HCT116 (cell line): ENCODE data around the gene PLEKHA6. TPM values are rescaled to one million over a fixed set of nuclear protein-coding genes. Genes with fewer than 3 reads are reported as not detected.

ENCODE experiments used
- ATAC-seq: fragments of 200-7000 bp; cut with Tn5 transposase; 2 replicates; pipeline ENCODE4 v1.9.1; 2020; ENCODE audit warnings: mild to moderate bottlenecking, moderate library complexity
- BruUV-seq: library from RNA; stranded (reverse); fragments of 400-500 nt; replicated peaks from 2 replicates; lab custom pipeline; 2021; lab: Mats Ljungman, UMichigan
- CTCF ChIA-PET: fragments of 300-600 bp; sonication (Branson Sonifier 250); formaldehyde crosslinking; loops from one replicate; lab custom pipeline; 2021; ENCODE audit warnings: antibody characterized with exemption; lab: Charles Lee
- POLR2A ChIA-PET: fragments of 300-600, 350-600 bp; sonication (Branson Sonifier 250); formaldehyde crosslinking; loops from one replicate; lab custom pipeline; 2021; ENCODE audit warnings: antibody characterized with exemption; lab: Charles Lee
- RAD21 ChIA-PET, 2 experiments: fragments of 300-600 bp; sonication (Branson Sonifier 250); formaldehyde crosslinking; loops; one replicate each; lab custom pipeline; 2023; ENCODE audit warnings: low total read pairs in 2 of 2; ENCODE audit not compliant: uncharacterized antibody in 2 of 2, unreplicated experiment in 2 of 2, low non-redundant PET in 1 of 2; lab: Charles Lee
- DNase-seq: peaks from one replicate; pipeline ENCODE4 v3.0.0-alpha.2; 2010; ENCODE audit warnings: low read depth, low spot score
- H2AFZ ChIP-seq: fragments of 200-600 bp; shearing (Covaris generic), sonication (generic); 2 replicates; pipeline ENCODE4 v1.6.1; 2017; ENCODE audit warnings: low read depth, mixed run types, mixed read lengths, antibody characterized with exemption, low read length; ENCODE audit not compliant: poor library complexity, severe bottlenecking
- H3K27ac ChIP-seq: 2 replicates; pipeline ENCODE4 v1.5.1; 2012; ENCODE audit warnings: low read depth, low read length
- H3K27me3 ChIP-seq: fragments of 200-600 bp; sonication (generic); 2 replicates; pipeline ENCODE4 v1.6.1; 2016; ENCODE audit warnings: mixed run types, low read length, mixed read lengths; ENCODE audit not compliant: insufficient read depth
- H3K36me3 ChIP-seq, 2 experiments: fragments of 200-500 bp in 1 of 2; fragments of 200-600 bp in 1 of 2; sonication (Bioruptor generic) in 1 of 2; sonication (generic) in 1 of 2; 2 replicates each; pipeline versions ENCODE4 v1.5.1 to v1.6.1; 2014 to 2016; ENCODE audit warnings: low read length in 2 of 2, inconsistent platforms in 1 of 2, mixed read lengths in 1 of 2, mixed run types in 1 of 2; ENCODE audit not compliant: insufficient read depth in 2 of 2, control insufficient read depth in 1 of 2
- H3K4me1 ChIP-seq, 2 experiments: fragments of 200-600 bp in 1 of 2; sonication (generic) in 1 of 2; 2 replicates each; pipeline versions ENCODE4 v1.5.1 to v1.6.1; 2012 to 2017; ENCODE audit warnings: low read length in 2 of 2, inconsistent platforms in 1 of 2, mild to moderate bottlenecking in 1 of 2, mixed read lengths in 1 of 2, mixed run types in 1 of 2, moderate library complexity in 1 of 2; ENCODE audit not compliant: insufficient read depth in 2 of 2, control insufficient read depth in 1 of 2
- H3K4me2 ChIP-seq: fragments of 200-600 bp; sonication (generic); 2 replicates; pipeline ENCODE4 v1.6.1; 2017; ENCODE audit warnings: mixed run types, low read length, mixed read lengths
- H3K4me3 ChIP-seq, 2 experiments: fragments of 200-600 bp in 1 of 2; sonication (generic) in 1 of 2; replicated peaks in 1 of 2; 2 replicates each; pipeline ENCODE4 v1.5.1; 2011 to 2016; ENCODE audit warnings: low read length in 2 of 2, control low read depth in 1 of 2, low read depth in 1 of 2, mild to moderate bottlenecking in 1 of 2, mixed read lengths in 1 of 2, mixed run types in 1 of 2
- H3K79me2 ChIP-seq: fragments of 200-600 bp; sonication (generic); 2 replicates; pipeline ENCODE4 v1.6.1; 2017; ENCODE audit warnings: mild to moderate bottlenecking, mixed run types, low read length, moderate library complexity, mixed read lengths; ENCODE audit not compliant: insufficient read depth
- H3K9ac ChIP-seq: fragments of 200-600 bp; sonication (generic); 2 replicates; pipeline ENCODE4 v1.6.1; 2016; ENCODE audit warnings: low read length, mixed read lengths
- H3K9me2 ChIP-seq: fragments of 200-600 bp; sonication (generic), shearing (Covaris generic); 2 replicates; pipeline ENCODE4 v1.6.1; 2017; ENCODE audit warnings: mixed run types, mild to moderate bottlenecking, moderate library complexity; ENCODE audit not compliant: insufficient read depth
- H3K9me3 ChIP-seq, 2 experiments: fragments of 200-500 bp in 1 of 2; fragments of 200-600 bp in 1 of 2; sonication (Bioruptor generic) in 1 of 2; sonication (generic) in 1 of 2; 2 replicates each; pipeline ENCODE4 v1.6.1; 2014 to 2017; ENCODE audit warnings: low read length in 2 of 2, mixed read lengths in 2 of 2, inconsistent platforms in 1 of 2, low read depth in 1 of 2, mild to moderate bottlenecking in 1 of 2, mixed run types in 1 of 2, moderate library complexity in 1 of 2; ENCODE audit not compliant: control insufficient read depth in 1 of 2, insufficient read depth in 1 of 2
- H4K20me1 ChIP-seq: fragments of 200-600 bp; sonication (generic), shearing (Covaris generic); 2 replicates; pipeline ENCODE4 v1.6.1; 2017; ENCODE audit warnings: mixed run types, mild to moderate bottlenecking, moderate library complexity; ENCODE audit not compliant: insufficient read depth
- CBX3 ChIP-seq: IDR thresholded peaks from 2 replicates; pipeline ENCODE4 v1.6.1; 2012; ENCODE audit warnings: low read depth
- CEBPB ChIP-seq: IDR thresholded peaks from 2 replicates; pipeline ENCODE4 v1.6.1; 2012; ENCODE audit warnings: low read depth
- EGR1 ChIP-seq: IDR thresholded peaks from 2 replicates; pipeline ENCODE4 v1.6.1; 2012; ENCODE audit warnings: low read depth
- EZH2 ChIP-seq: fragments of 200-600 bp; sonication (generic); IDR thresholded peaks from 2 replicates; pipeline ENCODE4 v1.6.1; 2017; ENCODE audit warnings: antibody characterized with exemption, mixed run types
- EZH2phosphoT487 ChIP-seq: fragments of 200-600 bp; IDR thresholded peaks from 2 replicates; pipeline ENCODE4 v1.6.1; 2018; ENCODE audit warnings: antibody characterized with exemption, borderline replicate concordance
- JUND ChIP-seq: IDR thresholded peaks from 2 replicates; pipeline ENCODE4 v1.6.1; 2012
- MAX ChIP-seq: IDR thresholded peaks from 2 replicates; pipeline ENCODE4 v1.6.1; 2012
- POLR2AphosphoS5 ChIP-seq: IDR thresholded peaks from 2 replicates; pipeline ENCODE4 v1.6.1; 2011; ENCODE audit warnings: mild to moderate bottlenecking, low read depth, low read length, moderate library complexity
- RAD21 ChIP-seq: IDR thresholded peaks from 2 replicates; pipeline ENCODE4 v1.6.1; 2012; ENCODE audit warnings: low read depth, mild to moderate bottlenecking
- REST ChIP-seq: IDR thresholded peaks from 2 replicates; pipeline ENCODE4 v1.6.1; 2012; ENCODE audit warnings: low read depth
- SIN3A ChIP-seq: IDR thresholded peaks from 2 replicates; pipeline ENCODE4 v1.6.1; 2012; ENCODE audit warnings: low read depth
- SP1 ChIP-seq: IDR thresholded peaks from 2 replicates; pipeline ENCODE4 v1.6.1; 2012; ENCODE audit warnings: low read depth
- SRF ChIP-seq: IDR thresholded peaks from 2 replicates; pipeline ENCODE4 v1.6.1; 2012; ENCODE audit warnings: low read depth
- TCF7L2 ChIP-seq: IDR thresholded peaks from 2 replicates; pipeline ENCODE4 v1.7.0; 2011; ENCODE audit warnings: borderline replicate concordance, inconsistent platforms; ENCODE audit not compliant: insufficient read depth, insufficient read length; ENCODE audit errors: extremely low read depth
- YY1 ChIP-seq: IDR thresholded peaks from 2 replicates; pipeline ENCODE4 v1.6.1; 2011; ENCODE audit warnings: low read length, low read depth, moderate library complexity, mild to moderate bottlenecking; ENCODE audit not compliant: insufficient replicate concordance; ENCODE audit errors: extremely low read depth
- ZNF274 ChIP-seq: fragments of 200-500 bp; sonication (Bioruptor generic); IDR thresholded peaks from 2 replicates; pipeline ENCODE4 v1.6.1; 2014; ENCODE audit warnings: mild to moderate bottlenecking, low read depth, low read length, inconsistent platforms
- intact Hi-C: fragments of 100-400 bp; cut with micrococcal nuclease; formaldehyde crosslinking; loops from 2 replicates; pipeline ENCODE4 v1.10.0; 2022
- total RNA-seq: library from RNA; stranded (reverse); gene quantifications from one replicate; pipeline ENCODE4 v1.2.1, GENCODE V29; 2021; ENCODE audit not compliant: unreplicated experiment
- TF ChIP-seq, protein P1 (sequence below), 3 experiments: fragments of 200-600 bp in 1 of 3; sonication (generic) in 1 of 3; IDR thresholded peaks in 2 of 3; conservative IDR thresholded peaks in 1 of 3; 2 replicates each; pipeline ENCODE4 v1.5.1; 2012 to 2017; ENCODE audit warnings: low read depth in 2 of 3, low read length in 2 of 3, antibody characterized with exemption in 1 of 3, borderline replicate concordance in 1 of 3, control low read depth in 1 of 3, mild to moderate bottlenecking in 1 of 3, mixed read lengths in 1 of 3, mixed run types in 1 of 3, moderate library complexity in 1 of 3; ENCODE audit not compliant: insufficient read depth in 1 of 3
- TF ChIP-seq, protein P2 (sequence below): IDR thresholded peaks from 2 replicates; pipeline ENCODE4 v1.6.1; 2012

The PLEKHA6 gene
- total RNA-seq, 1 experiment from 2014 or later: 13.1 TPM

- ATAC-seq: no peak
Measured at GRCh38 chr1:204345941-204346645, 13.6 kb downstream of the PLEKHA6 start.

GRCh38 chr1:204345438-204345841 lies 14.3 kb downstream of the PLEKHA6 start:
- no peak for DNase-seq
- Histone ChIP-seq H3K9ac (no peak overlapping the region), H3K9me2 (no peaks in the 10 kb centered on the region), H3K4me3 (no peak overlapping the region), H3K4me2 (no peak overlapping the region), H3K27me3 (no peaks in the 10 kb centered on the region), H3K36me3 (no peaks in the 10 kb centered on the region), H3K4me1 (peaks cover 2 to 12% of the 10 kb centered on the region in 2 experiments; a peak in 1 of 4 replicates), H3K9me3 (no peaks in the 10 kb centered on the region), H3K79me2 (no peaks in the 10 kb centered on the region; the same call in 1 of the 2 replicates), H3K27ac (no peak overlapping the region), H4K20me1 (no peaks in the 10 kb centered on the region), H2AFZ (no peak overlapping the region)
- ChIA-PET RAD21 (no interaction called here), POLR2A (no interaction called here), CTCF (interaction anchor here (1.5 kb wide), 1 partner anchor 53 kb away, joined by 5 read pairs; no protein-coding TSS in a partner anchor)
- BruUV-seq: no TSS peak
- no peak for ATAC-seq
- intact Hi-C loops: no loop called here
- TF ChIP-seq MAX (no peak), REST (no peak), JUND (no peak)
- TF ChIP-seq, protein P1, sequence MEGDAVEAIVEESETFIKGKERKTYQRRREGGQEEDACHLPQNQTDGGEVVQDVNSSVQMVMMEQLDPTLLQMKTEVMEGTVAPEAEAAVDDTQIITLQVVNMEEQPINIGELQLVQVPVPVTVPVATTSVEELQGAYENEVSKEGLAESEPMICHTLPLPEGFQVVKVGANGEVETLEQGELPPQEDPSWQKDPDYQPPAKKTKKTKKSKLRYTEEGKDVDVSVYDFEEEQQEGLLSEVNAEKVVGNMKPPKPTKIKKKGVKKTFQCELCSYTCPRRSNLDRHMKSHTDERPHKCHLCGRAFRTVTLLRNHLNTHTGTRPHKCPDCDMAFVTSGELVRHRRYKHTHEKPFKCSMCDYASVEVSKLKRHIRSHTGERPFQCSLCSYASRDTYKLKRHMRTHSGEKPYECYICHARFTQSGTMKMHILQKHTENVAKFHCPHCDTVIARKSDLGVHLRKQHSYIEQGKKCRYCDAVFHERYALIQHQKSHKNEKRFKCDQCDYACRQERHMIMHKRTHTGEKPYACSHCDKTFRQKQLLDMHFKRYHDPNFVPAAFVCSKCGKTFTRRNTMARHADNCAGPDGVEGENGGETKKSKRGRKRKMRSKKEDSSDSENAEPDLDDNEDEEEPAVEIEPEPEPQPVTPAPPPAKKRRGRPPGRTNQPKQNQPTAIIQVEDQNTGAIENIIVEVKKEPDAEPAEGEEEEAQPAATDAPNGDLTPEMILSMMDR (IDR thresholded peaks at IDR 0.05 in 2 of 3, conservative IDR thresholded peaks at IDR 0.05 in 1 of 3; ENCODE audit: borderline replicate concordance in 1 of 3, insufficient read depth in 1 of 3, low read depth in 2 of 3, low read length in 2 of 3): no peak

More at GRCh38 chr1:204345941-204346645, 13.6 kb downstream of the PLEKHA6 start:
- ChIA-PET RAD21 (no interaction called here), POLR2A (no interaction called here), CTCF (no interaction called here)
- Histone ChIP-seq H3K4me1 (peaks cover 2 to 16% of the 10 kb centered on the region in 2 experiments; a peak in 1 of 4 replicates), H3K9ac (no peak overlapping the region), H3K4me3 (no peak overlapping the region), H3K36me3 (no peaks in the 10 kb centered on the region), H3K4me2 (no peak overlapping the region), H3K9me2 (no peaks in the 10 kb centered on the region), H4K20me1 (no peaks in the 10 kb centered on the region), H2AFZ (no peak overlapping the region), H3K9me3 (no peaks in the 10 kb centered on the region), H3K79me2 (no peaks in the 10 kb centered on the region; the same call in 1 of the 2 replicates), H3K27ac (no peak overlapping the region), H3K27me3 (no peaks in the 10 kb centered on the region)
- no TSS peak for BruUV-seq
- intact Hi-C loops: no loop called here
- DNase-seq: no peak
- TF ChIP-seq EZH2: no peak
- TF ChIP-seq, protein P2, sequence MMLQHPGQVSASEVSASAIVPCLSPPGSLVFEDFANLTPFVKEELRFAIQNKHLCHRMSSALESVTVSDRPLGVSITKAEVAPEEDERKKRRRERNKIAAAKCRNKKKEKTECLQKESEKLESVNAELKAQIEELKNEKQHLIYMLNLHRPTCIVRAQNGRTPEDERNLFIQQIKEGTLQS: no peak
- TF ChIP-seq YY1: no peak
- no peak for TF ChIP-seq SIN3A
- TF ChIP-seq MAX: no peak
- no peak for TF ChIP-seq CBX3
- no peak for TF ChIP-seq CEBPB
- no peak for TF ChIP-seq ZNF274
- TF ChIP-seq POLR2AphosphoS5: no peak
- TF ChIP-seq SP1: no peak
- no peak for TF ChIP-seq TCF7L2
- TF ChIP-seq SRF: no peak
- TF ChIP-seq EZH2phosphoT487: no peak
- no peak for TF ChIP-seq RAD21
- no peak for TF ChIP-seq EGR1
- TF ChIP-seq JUND: no peak
